Renal pelvis (tissue), 4 donors: ENCODE data around the gene GRIK3. TPM values are rescaled to one million over a fixed set of nuclear protein-coding genes. Genes with fewer than 3 reads are reported as not detected.

Experiments
- DNase-seq: peaks from one replicate; pipeline ENCODE4 v3.0.0-alpha.2; 2013
- polyA plus RNA-seq, 3 donors: library from polyadenylated mRNA; unstranded; fragments of 120-200 nt; gene quantifications; one replicate each; pipeline ENCODE4 v1.2.1, GENCODE V29; 2013; ENCODE audit not compliant: insufficient read length in 3 of 3

The GRIK3 gene
- polyA plus RNA-seq, 3 donors = 3.2 to 4.0 (median 3.3) TPM

DNA sequence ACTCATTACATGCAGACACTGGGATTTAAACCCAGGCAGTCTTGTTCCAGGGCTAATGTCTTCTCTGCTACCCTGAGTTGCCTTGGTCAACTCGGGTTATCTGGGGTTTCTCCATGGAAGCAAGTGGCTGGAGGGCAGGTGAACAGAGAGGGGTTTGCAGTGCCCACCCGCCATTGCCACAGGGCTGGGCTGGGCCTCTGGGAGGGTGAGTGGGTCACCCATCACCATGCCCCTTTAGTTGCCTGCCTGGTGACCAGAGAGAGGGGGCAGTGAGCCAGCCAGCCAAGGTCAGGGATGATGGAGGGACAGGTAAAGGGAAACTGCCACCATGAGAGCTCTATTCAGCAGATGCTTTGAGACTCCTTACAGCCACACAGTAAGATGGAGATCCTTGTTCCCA is 53.2 kb downstream of the GRIK3 start:
- DNase-seq = no peak

DNA sequence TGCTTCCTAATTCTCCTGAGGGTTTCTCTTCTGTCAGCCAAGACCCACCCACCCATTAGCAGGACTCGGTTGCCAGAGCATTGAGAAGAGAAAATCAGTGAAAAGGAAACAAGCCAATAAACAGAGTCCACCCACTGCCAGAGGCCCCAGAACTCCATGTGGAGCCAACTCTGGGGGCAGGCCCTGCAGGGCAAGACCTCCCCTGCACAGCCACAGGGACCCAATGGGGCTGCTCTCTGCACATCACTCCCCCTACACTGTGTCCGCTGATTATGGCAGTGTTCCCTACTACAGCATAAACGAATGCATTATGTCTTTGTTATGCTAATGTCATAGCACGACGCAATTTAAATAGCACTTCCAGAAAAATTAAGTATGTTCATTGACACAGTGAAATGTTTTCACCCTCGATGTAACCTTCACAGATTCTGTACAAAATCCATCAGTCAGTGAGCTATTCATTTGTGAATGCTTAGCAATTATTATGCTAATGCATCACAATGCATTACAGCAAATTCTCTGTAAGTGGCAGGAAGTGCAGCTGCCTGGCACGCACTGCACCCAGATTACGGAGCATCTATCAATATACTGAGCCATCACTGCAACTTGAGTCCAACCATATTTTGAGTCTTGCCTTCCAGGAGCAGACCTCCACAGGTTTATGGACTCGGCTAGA is 56.4 kb downstream of the GRIK3 start:
- DNase-seq = no peak

DNA sequence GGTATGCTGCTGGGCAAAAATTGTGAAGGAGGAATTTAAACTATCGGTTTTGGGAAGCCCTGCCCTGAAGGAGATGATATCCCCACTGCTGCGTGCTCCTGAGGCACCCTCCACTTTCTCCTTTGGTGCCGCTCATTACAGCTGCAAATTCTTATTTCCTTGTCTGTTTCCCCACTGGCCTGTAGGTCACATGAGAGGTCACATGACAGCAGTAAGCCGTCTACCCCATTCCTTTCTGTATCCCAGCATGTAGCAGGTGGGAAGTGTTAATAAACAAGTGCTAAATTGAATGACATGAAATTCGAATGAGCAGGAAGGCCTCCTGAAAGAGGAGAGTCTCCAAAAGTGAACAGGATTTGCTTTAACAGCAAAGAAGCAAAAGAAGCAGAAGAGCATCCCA is 58.7 kb downstream of the GRIK3 start:
- no peak for DNase-seq

GRCh38 chr1:36973056-36973455 is 61.3 kb downstream of the GRIK3 start:
- no peak for DNase-seq

DNA sequence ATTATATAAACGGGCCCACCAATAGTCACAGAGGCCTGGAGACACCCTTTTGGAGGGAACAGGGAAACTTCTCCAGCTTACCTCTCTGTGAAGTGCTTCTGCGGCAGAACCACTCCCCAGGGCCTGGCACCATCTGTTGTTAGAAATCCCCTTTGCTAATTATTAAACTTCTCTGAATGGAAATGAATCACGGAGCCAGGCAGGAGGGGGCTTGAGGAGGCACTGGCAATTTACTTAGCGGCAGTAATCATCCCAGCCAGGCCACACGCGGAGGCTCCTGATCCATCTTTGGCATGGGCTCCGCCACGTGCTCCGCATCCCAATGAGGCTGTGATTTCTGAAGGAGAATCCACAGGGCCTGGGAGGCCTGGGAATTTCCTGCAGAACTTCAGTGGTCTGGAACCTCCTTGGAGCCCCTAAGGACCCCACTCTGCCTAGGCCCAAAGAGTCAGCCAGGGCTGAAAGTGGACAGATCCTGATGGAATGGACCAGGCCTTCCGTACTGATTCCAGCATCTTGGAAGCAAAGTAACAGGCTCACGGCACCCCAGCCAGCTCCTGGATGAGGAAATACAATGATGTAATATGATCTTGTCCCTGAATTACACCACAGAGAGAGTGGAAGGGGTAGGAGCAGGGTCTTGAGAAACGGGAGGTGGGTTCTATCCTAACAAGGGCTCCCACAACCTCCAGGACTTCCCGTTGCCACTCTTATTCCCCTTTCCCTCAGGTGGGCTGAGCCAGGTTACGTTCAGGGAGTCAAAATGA is 62.3 kb downstream of the GRIK3 start:
- DNase-seq = no peak

GRCh38 chr1:36968730-36969129 is 65.6 kb downstream of the GRIK3 start:
- no peak for DNase-seq

DNA sequence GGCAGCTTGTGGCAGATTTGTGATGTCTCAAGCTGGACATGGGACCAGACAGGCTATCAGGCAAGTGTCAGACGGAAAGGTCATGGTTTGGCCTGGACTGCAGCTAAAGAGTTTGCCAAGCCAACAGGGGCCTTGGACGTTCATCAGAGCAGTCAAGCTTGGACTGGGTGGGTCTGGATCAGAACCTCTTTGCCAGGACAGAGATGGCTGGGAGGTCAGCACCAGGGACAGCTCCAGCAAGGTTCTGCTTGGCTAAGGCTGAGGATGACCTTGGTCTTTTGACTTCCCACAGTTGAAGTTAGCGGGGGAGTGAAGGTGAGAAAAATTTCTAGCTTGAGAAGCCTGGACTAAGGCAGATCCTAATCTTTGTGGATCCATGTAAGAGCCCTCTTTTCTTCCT is 68.1 kb downstream of the GRIK3 start:
- DNase-seq = no peak

GRCh38 chr1:36965275-36966159 is 68.8 kb downstream of the GRIK3 start:
- peak; percentile 54 for DNase-seq

DNA sequence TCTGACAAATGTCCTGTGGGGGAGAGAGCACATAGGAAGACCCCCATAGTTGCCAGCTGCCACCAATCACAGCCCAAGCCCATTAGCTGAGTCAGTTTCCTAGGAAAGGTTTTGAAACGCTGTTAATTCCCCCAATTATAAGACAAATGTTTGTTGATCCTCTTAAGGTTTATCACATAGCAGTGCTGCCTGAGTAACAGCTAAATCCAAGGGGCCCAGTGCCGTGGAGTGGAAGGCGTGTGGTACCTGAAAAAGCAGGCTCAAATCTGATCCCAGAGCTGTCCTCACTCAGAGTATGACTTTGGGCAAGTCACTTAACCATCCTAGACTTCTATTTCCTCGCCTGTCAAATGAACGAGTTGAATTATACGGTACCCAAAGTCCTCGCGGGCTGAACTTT is 69.5 kb downstream of the GRIK3 start:
- DNase-seq = no peak

- DNase-seq = no peak
Measured at GRCh38 chr1:36963006-36963405, 71.3 kb downstream of the GRIK3 start.

DNA sequence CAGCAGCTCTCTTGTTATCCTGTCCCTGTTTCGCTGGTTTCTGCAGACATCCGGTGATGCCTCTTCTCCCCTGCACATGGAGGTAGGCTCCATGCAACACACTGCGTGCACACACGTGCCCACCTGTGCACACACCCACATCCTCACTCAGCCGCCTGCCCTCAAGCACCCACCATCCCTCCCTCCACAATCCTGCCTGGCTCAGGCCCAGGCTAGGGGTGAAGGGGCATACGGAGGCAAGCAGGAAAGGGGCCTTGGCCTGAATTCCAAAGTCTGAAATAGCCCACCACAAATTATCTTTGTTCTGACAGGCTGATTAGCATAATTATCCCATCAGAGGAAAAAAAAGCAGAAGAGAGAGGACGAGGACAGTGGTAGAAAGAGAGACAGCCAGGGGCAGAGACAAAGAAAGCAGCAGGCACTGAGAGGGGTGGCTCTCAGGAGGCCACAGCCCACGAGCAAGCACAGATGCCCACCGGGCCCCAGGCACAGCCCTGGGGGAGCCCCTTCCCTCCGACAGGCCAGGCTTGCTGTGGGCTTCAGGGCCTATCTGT is 73.2 kb downstream of the GRIK3 start:
- no peak for DNase-seq

GRCh38 chr1:36956570-36956969 is 77.7 kb downstream of the GRIK3 start:
- DNase-seq = no peak

- DNase-seq = no peak
Measured at GRCh38 chr1:36955016-36955415, 79.3 kb downstream of the GRIK3 start.

GRCh38 chr1:36953061-36953460 is 81.3 kb downstream of the GRIK3 start:
- no peak for DNase-seq

DNA sequence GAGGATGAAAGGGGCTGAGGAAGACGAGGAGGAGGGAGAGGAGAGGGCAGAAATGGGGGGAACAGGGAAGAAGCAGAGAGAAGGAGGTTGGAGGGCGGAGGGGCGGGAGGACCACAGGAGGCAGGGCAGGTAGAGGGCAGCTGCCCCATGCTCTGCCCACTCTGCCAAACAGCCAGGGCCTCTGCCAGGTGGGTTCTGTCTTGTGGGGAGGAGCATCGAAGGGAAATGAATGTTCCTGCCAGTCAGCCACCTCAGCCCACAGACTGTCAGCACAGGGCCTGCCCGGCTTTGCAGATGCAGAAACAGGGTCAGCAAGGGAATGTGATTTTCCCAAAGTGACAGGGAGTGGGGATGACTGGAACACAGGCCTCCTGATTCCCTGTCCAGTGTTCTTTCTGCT is 82.6 kb downstream of the GRIK3 start:
- no peak for DNase-seq

- no peak for DNase-seq
Measured at GRCh38 chr1:36951292-36951750, 83.0 kb downstream of the GRIK3 start.

- no peak for DNase-seq
Measured at GRCh38 chr1:36950604-36951291, 83.6 kb downstream of the GRIK3 start.

DNA sequence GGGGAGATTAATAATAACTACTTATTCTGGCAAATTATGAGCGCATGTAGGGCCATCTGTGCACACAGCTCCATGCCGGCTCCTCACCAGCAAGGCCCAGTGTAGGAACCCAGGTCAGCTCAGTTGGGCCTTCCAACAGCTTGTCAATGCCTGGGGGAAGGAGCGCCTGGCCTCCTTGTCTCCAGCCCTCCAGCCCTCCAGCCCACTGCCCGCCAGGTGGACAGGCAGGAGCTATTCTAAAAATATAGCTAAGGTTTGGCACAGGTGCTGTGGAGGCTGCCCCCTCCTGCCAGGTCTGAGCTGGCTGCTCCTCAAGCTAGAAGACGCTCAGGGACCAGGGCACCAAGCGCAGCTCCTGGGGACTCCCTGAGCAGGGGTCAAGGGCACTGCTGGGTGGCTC is 85.7 kb downstream of the GRIK3 start:
- DNase-seq = no peak

DNA sequence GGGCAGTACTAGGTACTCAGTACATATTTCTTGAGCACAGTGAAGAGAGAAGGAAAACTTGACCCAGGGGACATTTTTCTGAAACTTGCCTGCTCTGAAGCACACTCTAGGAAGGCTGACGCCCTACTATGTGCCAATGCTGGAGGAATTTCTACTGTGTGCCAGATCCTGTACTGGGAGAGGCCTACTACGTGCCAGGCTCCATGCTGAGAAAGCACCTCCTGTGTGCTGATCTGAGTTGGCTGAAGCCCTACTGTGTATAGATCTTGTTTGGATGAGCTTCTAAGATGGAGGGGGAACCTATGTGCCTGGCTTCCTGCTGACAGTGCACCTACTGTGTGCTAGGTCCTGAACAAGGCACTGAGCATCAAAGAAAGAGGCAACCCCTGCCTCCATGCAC is 86.2 kb downstream of the GRIK3 start:
- DNase-seq = no peak

GRCh38 chr1:36947384-36947783 is 86.9 kb downstream of the GRIK3 start:
- peak; percentile 31 for DNase-seq

DNA sequence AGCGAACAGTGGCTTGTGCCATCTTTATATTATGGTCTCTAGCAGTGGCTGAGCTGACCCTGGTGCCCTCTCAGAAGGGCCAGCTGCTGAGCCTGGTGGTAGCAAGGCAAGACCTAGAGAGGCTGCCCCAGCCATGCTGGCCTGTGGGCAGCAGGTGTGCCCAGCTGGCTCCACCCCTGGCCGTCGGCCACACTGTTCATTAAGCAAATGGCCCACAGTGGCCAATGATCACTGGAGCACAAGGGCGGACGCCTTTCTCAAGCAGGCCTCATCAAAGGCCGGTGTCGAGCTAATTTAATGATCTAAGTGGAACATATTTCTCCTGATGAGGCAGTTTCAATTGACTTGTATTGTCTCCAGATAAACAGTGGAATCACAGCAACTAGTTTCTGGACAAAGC is 89.4 kb downstream of the GRIK3 start:
- no peak for DNase-seq

DNA sequence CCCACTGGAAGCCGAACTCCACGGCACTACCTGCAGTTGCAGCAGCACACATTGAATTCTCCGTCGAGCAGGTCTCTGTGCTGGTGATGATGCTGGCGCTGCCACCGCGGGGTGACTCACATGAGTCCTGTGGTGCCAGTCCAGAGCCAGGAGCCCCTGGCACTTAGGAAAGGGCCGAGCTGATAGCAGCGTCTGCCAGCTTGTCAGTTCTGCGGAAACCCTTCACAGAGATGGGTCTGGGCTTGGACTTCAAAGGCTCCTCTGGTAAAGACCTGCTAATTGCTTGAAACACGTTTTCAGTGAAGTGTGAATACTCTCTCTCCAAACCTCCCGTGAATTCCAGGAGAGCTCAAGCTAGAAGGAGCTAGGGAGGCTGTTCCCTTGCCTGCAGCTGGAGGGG is 92.2 kb downstream of the GRIK3 start:
- no peak for DNase-seq
